HG03095 (cell line): Measurements from ENCODE around the gene SOAT2.
"Not testable (repeated sequence)": the region's sequence is repeated elsewhere in the genome, so short reads cannot be mapped to it uniquely, and the experiment has no call there.

ENCODE experiments used
- ATAC-seq: cut with Tn5 transposase; IDR thresholded peaks from one replicate; pipeline ENCODE4 v1.9.1; 2021; ENCODE audit warnings: moderate library complexity; ENCODE audit not compliant: unreplicated experiment

The SOAT2 gene

DNA sequence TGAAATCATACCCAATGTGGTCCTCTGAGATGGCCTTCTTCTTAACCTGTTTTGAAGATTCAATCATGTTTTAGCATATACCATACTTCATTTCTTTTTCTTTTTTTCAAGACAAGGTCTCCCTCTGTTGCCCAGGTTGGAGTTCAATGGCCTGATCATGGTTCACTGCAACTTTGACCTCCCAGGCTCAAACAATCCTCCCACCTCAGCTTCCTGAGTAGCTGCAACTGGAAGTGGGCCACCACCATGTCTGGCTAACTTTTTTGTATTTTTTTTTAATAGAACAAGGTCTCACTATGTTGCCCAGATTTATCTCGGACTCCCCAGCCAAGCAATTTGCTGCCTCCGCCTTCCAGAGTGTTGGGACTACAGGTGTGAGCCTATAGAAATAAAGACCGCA, 30.4 kb downstream of the SOAT2 start:
- ATAC-seq: no peak

GRCh38 chr12:53143355-53143754, 40.1 kb downstream of the SOAT2 start:
- no peak for ATAC-seq

DNA sequence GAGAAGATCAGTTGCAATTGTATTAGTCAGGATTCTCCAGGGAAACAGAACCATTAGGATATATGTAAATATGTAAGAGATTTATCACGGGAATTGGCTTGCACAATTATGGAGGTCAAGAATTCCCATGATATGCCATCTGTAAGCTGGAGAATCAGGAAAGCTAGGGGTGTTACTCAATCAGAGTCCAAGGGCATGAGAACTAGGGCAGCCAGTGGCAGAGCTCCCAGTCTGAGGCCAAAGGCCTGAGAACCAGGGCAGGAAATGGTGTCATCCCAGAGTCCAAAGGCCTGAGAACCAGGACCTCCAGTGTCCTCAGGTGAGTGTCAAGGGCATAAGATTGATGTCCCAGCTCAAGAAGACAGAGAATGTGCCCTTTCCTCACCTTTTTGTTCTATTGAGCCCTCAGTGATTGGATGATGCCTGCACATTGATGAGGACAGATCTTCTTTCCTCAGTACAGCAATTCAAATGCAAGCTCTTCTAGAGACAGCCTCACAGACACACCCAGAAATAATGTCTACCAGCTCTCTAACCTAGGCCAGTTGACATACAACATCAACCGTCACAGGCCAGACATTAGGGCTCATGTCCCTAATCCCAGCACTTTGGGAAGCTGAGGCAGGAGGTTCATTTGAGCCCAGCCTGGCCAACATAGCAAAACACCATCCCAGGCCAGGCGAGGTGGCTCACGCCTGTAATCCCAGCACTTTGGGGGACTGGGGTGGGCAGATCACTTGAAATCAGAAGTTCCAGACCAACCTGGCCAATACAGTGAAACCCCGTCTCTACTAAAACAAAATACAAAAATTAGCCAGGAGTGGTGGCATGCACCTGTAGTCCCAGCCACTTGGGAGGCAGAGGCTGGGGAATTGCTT, 42.3 kb downstream of the SOAT2 start:
- no peak for ATAC-seq

DNA sequence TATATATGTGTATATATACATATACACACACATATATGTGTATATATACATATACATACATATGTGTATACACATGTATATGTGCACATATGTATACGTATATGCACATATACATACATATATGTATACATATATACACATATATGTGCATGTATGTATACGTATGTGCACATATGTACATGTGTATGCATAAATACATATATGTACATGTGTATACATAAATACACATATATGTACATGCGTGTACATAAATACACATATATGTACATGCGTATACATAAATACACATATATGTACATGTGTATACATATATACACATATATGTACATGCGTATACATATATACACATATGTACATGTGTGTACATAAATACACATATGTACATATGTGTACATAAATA, 43.9 kb downstream of the SOAT2 start:
- ATAC-seq: no peak

DNA sequence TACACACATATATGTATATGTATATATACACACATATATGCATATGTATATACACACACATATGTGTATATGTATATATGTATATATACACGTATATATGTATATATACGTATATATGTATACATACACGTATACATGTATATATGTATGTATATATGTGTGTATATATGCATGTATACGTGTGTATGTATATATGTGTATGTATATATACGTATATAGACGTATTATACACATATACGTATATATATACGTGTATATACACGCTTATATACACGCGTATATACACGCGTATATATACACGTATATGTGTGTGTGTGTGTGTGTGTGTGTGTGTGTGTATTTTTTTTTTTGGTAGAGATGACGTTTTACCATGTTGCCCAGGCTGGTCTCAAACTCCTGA, 44.4 kb downstream of the SOAT2 start:
- ATAC-seq: no peak

- ATAC-seq: no peak
Observed at GRCh38 chr12:53151039-53151438, 47.8 kb downstream of the SOAT2 start.

DNA sequence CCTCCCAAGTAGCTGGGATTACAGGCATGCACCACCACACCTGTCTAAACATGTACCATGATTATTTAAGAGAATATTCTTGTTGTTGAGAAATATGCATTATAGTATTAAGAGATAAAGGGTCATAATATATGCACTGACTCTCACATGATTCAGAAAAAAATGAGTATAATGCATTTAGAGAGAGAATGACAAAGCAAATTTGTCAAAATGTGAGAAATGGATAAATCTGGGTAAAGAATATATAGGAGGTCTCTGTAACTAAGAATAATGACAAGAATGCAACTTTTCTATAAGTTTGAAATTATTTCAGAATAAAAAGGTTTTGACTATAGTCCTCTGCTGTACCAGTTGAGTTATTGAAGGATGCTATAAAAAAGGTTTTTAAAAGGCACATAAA, 49.1 kb downstream of the SOAT2 start:
- ATAC-seq: no peak

- peak; percentile 55 for ATAC-seq
Observed at GRCh38 chr12:53159195-53159839, 56.0 kb downstream of the SOAT2 start.

- ATAC-seq: no peak
Observed at GRCh38 chr12:53160000-53160399, 56.7 kb downstream of the SOAT2 start.

- ATAC-seq: no peak
Observed at GRCh38 chr12:53160673-53161072, 57.4 kb downstream of the SOAT2 start.

DNA sequence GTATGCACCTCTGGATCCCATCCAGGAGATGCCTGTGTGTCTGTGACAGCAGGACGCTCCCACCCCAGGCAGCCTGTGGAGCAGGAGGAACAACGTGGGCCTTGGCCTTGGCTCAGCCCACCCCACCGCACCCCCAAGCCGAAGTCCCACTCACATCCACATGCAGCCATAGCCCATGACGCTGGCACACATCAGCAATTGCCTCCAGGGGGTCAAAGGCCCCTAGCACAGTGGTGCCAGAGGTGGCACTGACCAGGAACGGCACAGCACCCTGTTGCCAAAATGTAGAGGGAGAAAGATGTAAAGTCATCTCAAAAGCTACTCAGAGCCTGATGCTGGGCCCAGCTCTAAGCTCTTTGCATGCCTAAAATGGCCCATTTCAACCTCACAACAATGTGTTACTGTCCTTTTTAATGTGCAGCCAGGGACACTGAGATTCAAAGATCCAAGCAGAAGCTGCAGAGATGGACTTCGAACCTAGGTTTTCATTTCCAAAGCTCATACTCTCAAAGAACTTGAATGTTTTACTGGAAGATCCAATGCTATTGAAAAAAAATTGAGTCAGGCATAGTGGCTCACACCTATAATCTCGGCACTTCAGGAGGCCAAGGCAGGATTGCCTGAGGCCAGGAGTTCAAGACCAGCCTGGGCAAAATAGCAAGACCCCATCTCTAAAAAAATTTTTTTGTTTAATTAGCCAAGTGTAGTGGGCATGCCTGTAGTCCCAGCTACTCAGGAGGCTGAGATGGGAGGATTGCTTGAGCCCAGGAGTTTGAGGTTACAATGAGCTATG, 58.0 kb downstream of the SOAT2 start:
- no peak for ATAC-seq

DNA sequence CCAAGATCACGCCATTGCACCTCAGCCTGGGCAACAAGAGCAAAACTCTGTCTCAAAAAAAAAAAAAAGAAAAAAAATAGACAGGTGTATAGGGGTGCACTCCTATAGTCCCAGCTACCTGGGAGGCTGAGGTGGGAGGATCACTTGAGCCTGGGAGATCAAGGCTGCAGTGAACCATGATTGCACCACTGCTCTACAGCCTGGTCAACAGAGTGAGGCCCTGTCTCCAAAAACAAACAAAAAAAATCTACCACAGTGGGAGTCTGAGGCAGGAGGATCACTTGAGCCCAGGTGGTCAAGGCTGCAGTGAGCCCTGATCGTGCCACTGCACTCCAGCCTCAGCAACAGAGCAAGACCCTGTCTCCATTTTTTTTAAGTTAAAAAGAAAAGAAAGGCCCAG, 59.7 kb downstream of the SOAT2 start:
- ATAC-seq: not testable (repeated sequence)

- no peak for ATAC-seq
Observed at GRCh38 chr12:53166837-53167236, 63.6 kb downstream of the SOAT2 start.

- no peak for ATAC-seq
Observed at GRCh38 chr12:53169644-53170043, 66.4 kb downstream of the SOAT2 start.

GRCh38 chr12:53170215-53170614, 66.9 kb downstream of the SOAT2 start:
- ATAC-seq: no peak

DNA sequence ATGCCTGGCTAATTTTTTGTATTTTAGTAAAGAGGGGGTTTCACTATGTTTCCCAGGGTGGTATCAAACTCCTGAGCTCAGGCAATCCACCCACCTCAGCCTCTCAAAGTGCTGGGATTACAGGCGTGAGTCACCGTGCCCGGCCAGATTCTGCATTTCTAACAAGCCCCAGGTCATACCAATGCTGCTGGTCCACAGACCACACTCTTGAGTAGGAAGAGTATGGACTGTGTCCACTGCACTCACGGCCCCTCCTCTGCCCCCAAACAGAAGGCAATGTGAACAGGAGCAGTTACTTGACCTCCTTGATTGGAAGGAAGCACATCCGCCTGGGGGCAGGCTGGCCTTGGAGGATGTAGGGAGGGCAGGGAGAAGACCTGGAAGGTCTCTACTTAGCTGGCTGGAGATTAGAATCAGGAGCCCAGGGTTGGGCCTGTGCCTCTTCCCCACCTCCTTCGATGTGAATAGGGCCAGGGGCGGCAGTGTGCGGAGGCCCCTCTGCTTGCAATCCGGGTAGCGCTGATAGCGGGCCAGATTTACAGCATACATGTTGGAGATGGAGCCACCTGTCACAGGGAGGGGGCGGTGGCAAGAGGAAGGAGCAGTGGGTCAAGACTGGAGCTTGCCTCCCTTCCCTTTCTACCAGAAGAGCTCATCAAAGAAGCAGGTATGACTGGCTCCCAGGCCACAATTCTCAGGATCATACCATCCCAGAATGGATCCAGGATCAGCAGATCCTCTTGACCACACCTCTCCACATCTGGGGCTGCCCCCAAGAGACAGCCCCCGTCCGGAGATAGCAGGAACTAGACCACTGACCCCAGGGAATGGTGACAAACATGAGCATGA, 67.8 kb downstream of the SOAT2 start:
- no peak for ATAC-seq

GRCh38 chr12:53171725-53172329, 68.5 kb downstream of the SOAT2 start:
- ATAC-seq: no peak

GRCh38 chr12:53172352-53172751, 69.1 kb downstream of the SOAT2 start:
- no peak for ATAC-seq

DNA sequence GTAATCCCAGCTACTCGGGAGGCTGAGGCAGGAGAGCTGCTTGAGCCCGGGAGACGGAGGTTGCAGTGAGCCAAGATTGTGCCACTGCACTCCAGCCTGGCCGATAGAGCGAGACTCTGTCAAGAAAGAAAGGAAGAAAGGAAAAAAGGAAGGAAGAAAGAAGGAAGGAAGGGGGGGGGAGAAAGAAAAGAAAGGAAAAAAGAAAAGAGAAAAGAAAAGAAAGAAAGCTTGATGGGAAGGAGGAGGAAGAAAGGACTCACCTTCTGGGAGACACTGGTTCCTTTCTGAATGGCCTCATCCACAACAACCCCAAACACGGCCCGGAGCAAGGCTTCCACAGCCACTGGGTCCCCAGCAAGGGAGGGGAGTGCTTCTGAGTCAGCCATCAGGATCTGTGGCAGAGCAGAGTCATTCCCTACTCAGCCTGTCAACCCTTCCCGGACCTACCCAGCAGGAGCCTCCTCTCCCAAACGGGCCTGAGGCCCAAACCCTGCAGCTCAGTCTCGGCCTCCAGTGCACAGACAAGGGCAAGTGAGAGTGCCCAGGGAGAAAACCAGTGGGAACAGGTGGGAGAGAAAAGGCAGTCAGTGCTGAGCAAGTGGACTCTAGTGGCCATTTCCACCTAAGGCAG, 69.9 kb downstream of the SOAT2 start:
- ATAC-seq: no peak
